Endothelial cell of umbilical vein (primary cell): ENCODE data around the gene CTNND2. TPM values are rescaled to one million over a fixed set of nuclear protein-coding genes. Genes with fewer than 3 reads are reported as not detected.

Experiments
- BruUV-seq: library from RNA; stranded (reverse); fragments of 400-500 nt; replicated peaks from 2 replicates; lab custom pipeline; 2021; lab: Mats Ljungman, UMichigan
- CTCF ChIA-PET: fragments of 300-600, 350-600 bp; sonication (Branson Sonifier 250); formaldehyde crosslinking; loops from one replicate; lab custom pipeline; 2021; ENCODE audit warnings: antibody characterized with exemption, inconsistent platforms; lab: Charles Lee
- POLR2A ChIA-PET: fragments of 300-600, 350-600 bp; sonication (Branson Sonifier 250); formaldehyde crosslinking; loops from one replicate; lab custom pipeline; 2021; ENCODE audit warnings: antibody characterized with exemption, inconsistent platforms; lab: Charles Lee
- DNase-seq: peaks from one replicate; pipeline ENCODE4 v3.0.0-alpha.2; 2011; ENCODE audit warnings: low read depth, low spot score
- FAIRE-seq: peaks from 2 replicates; lab custom pipeline; 2011; peaks lifted over from hg19 to GRCh38; lab: Jason Lieb, UNC
- H2AFZ ChIP-seq: 2 replicates; pipeline ENCODE4 v1.6.0; 2012; ENCODE audit warnings: low read depth, low read length, control low read depth, inconsistent platforms
- H3K27ac ChIP-seq: 2 replicates; pipeline ENCODE4 v1.5.1; 2011; ENCODE audit warnings: low read depth, mild to moderate bottlenecking, control low read depth, low read length, moderate library complexity; ENCODE audit not compliant: insufficient read depth
- H3K27me3 ChIP-seq, 2 experiments: 2 replicates each; pipeline versions ENCODE4 v1.6.0 to v1.6.1; 2011; ENCODE audit warnings: low read length in 2 of 2, mixed read lengths in 1 of 2; ENCODE audit not compliant: control insufficient read depth in 2 of 2, insufficient read depth in 2 of 2
- H3K36me3 ChIP-seq, 2 experiments: 2 replicates in 1 of 2; 3 replicates in 1 of 2; pipeline ENCODE4 v1.5.1; 2011; ENCODE audit warnings: low read length in 2 of 2, mild to moderate bottlenecking in 1 of 2, moderate library complexity in 1 of 2; ENCODE audit not compliant: control insufficient read depth in 2 of 2, insufficient read depth in 2 of 2; ENCODE audit errors: extremely low read depth in 1 of 2
- H3K4me1 ChIP-seq: 3 replicates; pipeline ENCODE4 v1.5.1; 2011; ENCODE audit warnings: mild to moderate bottlenecking, low read length; ENCODE audit not compliant: control insufficient read depth, insufficient read depth; ENCODE audit errors: extremely low read depth
- H3K4me2 ChIP-seq: 2 replicates; pipeline ENCODE4 v1.6.1; 2011; ENCODE audit warnings: low read length, control low read depth, mixed read lengths; ENCODE audit not compliant: insufficient read depth
- H3K4me3 ChIP-seq, 3 experiments: fragments of 200-600 bp in 1 of 3; sonication (generic), shearing (Covaris generic) in 1 of 3; replicated peaks in 1 of 3; 2 replicates each; pipeline ENCODE4 v1.5.1; 2011 to 2016; ENCODE audit warnings: control low read depth in 3 of 3, low read length in 3 of 3, mild to moderate bottlenecking in 2 of 3, inconsistent platforms in 1 of 3, low read depth in 1 of 3, moderate library complexity in 1 of 3; ENCODE audit not compliant: insufficient read depth in 1 of 3
- H3K79me2 ChIP-seq: 2 replicates; pipeline ENCODE4 v1.6.0; 2012; ENCODE audit warnings: low read length, inconsistent platforms; ENCODE audit not compliant: control insufficient read depth, insufficient read depth
- H3K9ac ChIP-seq: replicated peaks from 2 replicates; pipeline ENCODE3; 2011; ENCODE audit warnings: low read length, control low read depth; ENCODE audit not compliant: insufficient read depth; ENCODE audit errors: extremely low read depth
- H3K9me1 ChIP-seq: replicated peaks from 3 replicates; pipeline ENCODE4 v1.6.0; 2011; ENCODE audit warnings: mild to moderate bottlenecking, low read length; ENCODE audit not compliant: control insufficient read depth, insufficient read depth; ENCODE audit errors: extremely low read depth
- H3K9me3 ChIP-seq: replicated peaks from 2 replicates; pipeline ENCODE4 v1.5.1; 2012; ENCODE audit warnings: low read length, inconsistent platforms; ENCODE audit not compliant: control insufficient read depth, insufficient read depth
- H4K20me1 ChIP-seq: replicated peaks from 2 replicates; pipeline ENCODE3; 2011; ENCODE audit warnings: mild to moderate bottlenecking, low read length; ENCODE audit not compliant: control insufficient read depth, insufficient read depth; ENCODE audit errors: extremely low read depth
- CTCF ChIP-seq, 2 donors: IDR thresholded peaks; 1 replicate in 1 of 2; 2 replicates in 1 of 2; pipeline ENCODE4 v1.5.1; 2011; ENCODE audit warnings: low read length in 2 of 2, mild to moderate bottlenecking in 2 of 2, moderate library complexity in 2 of 2, control low read depth in 1 of 2, inconsistent platforms in 1 of 2, low read depth in 1 of 2; ENCODE audit not compliant: insufficient read depth in 1 of 2; ENCODE audit errors: extremely low read depth in 1 of 2
- EZH2 ChIP-seq: IDR thresholded peaks from 2 replicates; pipeline ENCODE4 v1.6.1; 2012; ENCODE audit warnings: borderline replicate concordance, low read depth, mild to moderate bottlenecking, moderate library complexity, low read length, inconsistent platforms; ENCODE audit not compliant: severe bottlenecking
- FOS ChIP-seq: IDR thresholded peaks from 2 replicates; pipeline ENCODE4 v1.6.1; 2011; ENCODE audit warnings: mild to moderate bottlenecking, low read length, moderate library complexity, borderline replicate concordance; ENCODE audit not compliant: insufficient read depth
- GATA2 ChIP-seq: IDR thresholded peaks from 2 replicates; pipeline ENCODE4 v1.7.0; 2011; ENCODE audit warnings: low read depth, mild to moderate bottlenecking, moderate library complexity, mixed read lengths, low read length; ENCODE audit not compliant: insufficient read length, insufficient read depth
- JUN ChIP-seq: IDR thresholded peaks from 2 replicates; pipeline ENCODE4 v1.6.1; 2011; ENCODE audit warnings: borderline replicate concordance, low read depth; ENCODE audit not compliant: insufficient read length, insufficient read depth
- MAX ChIP-seq: IDR thresholded peaks from 2 replicates; pipeline ENCODE4 v1.6.1; 2011; ENCODE audit not compliant: insufficient read depth, insufficient read length
- MYC ChIP-seq: IDR thresholded peaks from one replicate; pipeline ENCODE4 v1.6.1; 2011; ENCODE audit warnings: mild to moderate bottlenecking, low read depth, low read length
- POLR2A ChIP-seq: IDR thresholded peaks from 2 replicates; pipeline ENCODE4 v1.6.1; 2012; ENCODE audit warnings: low read depth, mild to moderate bottlenecking, control low read depth, low read length
- POLR2AphosphoS5 ChIP-seq: IDR thresholded peaks from 2 replicates; pipeline ENCODE4 v1.6.1; 2012; ENCODE audit warnings: low read depth, mild to moderate bottlenecking, control low read depth, low read length, moderate library complexity; ENCODE audit not compliant: insufficient read depth
- dilution Hi-C: fragments of 300-500 bp; cut with MboI; formaldehyde crosslinking; loops from one replicate; pipeline ENCODE4 v1.15.0; 2019; ENCODE audit warnings: low sequenced_read_pairs; ENCODE audit not compliant: extremely low pct_ligation_motif_present
- intact Hi-C: fragments of 100-400 bp; cut with micrococcal nuclease; formaldehyde crosslinking; loops from one replicate; pipeline ENCODE4 v1.10.0; 2022
- polyA plus RNA-seq, 4 experiments: library from polyadenylated mRNA; depleted of rRNA in 3 of 4; stranded (reverse) in 3 of 4; unstranded in 1 of 4; fragments of >200 nt; gene quantifications; 2 replicates each; pipeline versions ENCODE4 v1.2.1 to v1.2.3, GENCODE V29; 2011 to 2012; ENCODE audit warnings: missing spikeins in 1 of 4
- total RNA-seq: library from RNA; stranded (reverse); gene quantifications from 2 replicates; pipeline ENCODE4 v1.2.3, GENCODE V29; 2021

Gene CTNND2
- total and polyA plus RNA-seq, 2 donors (not counting 3 experiments of a cell fraction or from before 2014, with no cell fraction given) = not detected

GRCh38 chr5:11030671-11031070, 873.6 kb downstream of the CTNND2 start:
- POLR2A ChIA-PET = no interaction called here
- dilution Hi-C loops (no loop called here), intact Hi-C loops (no loop called here)
- Histone ChIP-seq H3K4me2 (no peak overlapping the region), H3K4me1 (no peaks in the 10 kb centered on the region), H3K79me2 (no peaks in the 10 kb centered on the region), H4K20me1 (no peaks in the 10 kb centered on the region), H3K36me3 (no peaks in the 10 kb centered on the region), H3K9ac (no peak overlapping the region), H3K9me3 (no peaks in the 10 kb centered on the region), H3K27me3 (no peaks in the 10 kb centered on the region), H3K4me3 (no peak overlapping the region), H3K27ac (no peak overlapping the region), H2AFZ (no peak overlapping the region), H3K9me1 (no peaks in the 10 kb centered on the region)
- TF ChIP-seq EZH2 (no peak), POLR2A (no peak), POLR2AphosphoS5 (no peak), FOS (no peak), MAX (no peak), GATA2 (no peak), CTCF (IDR thresholded peaks at IDR 0.05; ENCODE audit: extremely low read depth in 1 of 2, insufficient read depth in 1 of 2, low read depth in 1 of 2, low read length in 2 of 2) (no peak), MYC (no peak), JUN (no peak)
- no peak for DNase-seq
- no peak for FAIRE-seq
- CTCF ChIA-PET = no interaction called here
- BruUV-seq = no TSS peak
